ENCODE results near the gene MALSU1. TPM values are rescaled to one million over a fixed set of nuclear protein-coding genes. Genes with fewer than 3 reads are reported as not detected.

Gene MALSU1
- total and polyA plus RNA-seq, 4 donors = 30.3 to 84.6 (median 40.5) TPM

DNA sequence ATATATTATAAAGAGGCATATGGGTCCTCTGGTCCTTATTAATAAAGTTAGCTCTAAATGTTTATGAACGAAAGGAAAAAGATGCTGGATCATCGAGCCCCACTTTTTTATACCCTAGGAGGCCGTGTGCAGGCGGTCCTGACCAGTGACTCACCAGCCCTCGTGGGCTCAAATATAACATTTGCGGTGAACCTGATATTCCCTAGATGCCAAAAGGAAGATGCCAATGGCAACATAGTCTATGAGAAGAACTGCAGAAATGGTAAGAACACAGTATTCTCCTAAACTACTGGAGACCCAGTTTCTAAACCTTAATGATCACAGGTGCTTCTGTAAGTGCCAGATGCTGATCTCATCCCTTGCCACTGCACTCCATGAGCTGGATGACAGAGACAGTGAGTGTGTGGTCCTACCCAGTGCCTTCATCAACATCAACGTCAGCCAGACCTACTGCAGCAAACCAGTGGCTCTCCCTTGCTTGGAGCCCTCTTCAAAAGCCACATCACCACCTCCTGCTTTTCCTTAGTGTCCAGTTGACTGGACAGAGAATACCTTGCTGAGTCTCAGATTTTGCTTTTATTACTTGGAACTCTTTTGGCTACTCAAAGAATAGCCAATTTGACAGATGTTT is 45.0 kb upstream of the MALSU1 start:
- 86% methylated on average over 7 of the region's 7 CpGs for WGBS
- Histone ChIP-seq H3K4me3 (ENCODE audit: low read depth in 1 of 3, low read length in 3 of 3) (no peak overlapping the region), H3K9ac (ENCODE audit: low read depth in 1 of 2, low read length in 2 of 2) (no peak overlapping the region), H3K4me1 (ENCODE audit: control insufficient read depth in 4 of 4, insufficient read depth in 4 of 4, low read length in 3 of 4) (no peaks in the 10 kb centered on the region), H3K27me3 (ENCODE audit: control insufficient read depth in 4 of 4, insufficient read depth in 4 of 4, low read length in 3 of 4) (no peaks in the 10 kb centered on the region), H3K36me3 (ENCODE audit: control insufficient read depth in 4 of 4, insufficient read depth in 3 of 4, low read depth in 1 of 4, low read length in 3 of 4) (no peaks in the 10 kb centered on the region), H3K27ac (ENCODE audit: low read depth in 1 of 2, low read length in 2 of 2) (no peak overlapping the region), H3K9me3 (ENCODE audit: control insufficient read depth in 4 of 4, low read length in 3 of 4) (peaks cover 0 to 5% (median 1%) of the 10 kb centered on the region in 4 donors)
- no peak for DNase-seq (ENCODE audit: low spot score)
- TF ChIP-seq, protein P1, sequence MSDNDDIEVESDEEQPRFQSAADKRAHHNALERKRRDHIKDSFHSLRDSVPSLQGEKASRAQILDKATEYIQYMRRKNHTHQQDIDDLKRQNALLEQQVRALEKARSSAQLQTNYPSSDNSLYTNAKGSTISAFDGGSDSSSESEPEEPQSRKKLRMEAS (IDR thresholded peaks at IDR 0.05) = no peak
- no peak for TF ChIP-seq SP1 (IDR thresholded peaks at IDR 0.05)
- no peak for TF ChIP-seq FOXA2 (IDR thresholded peaks at IDR 0.05)
- TF ChIP-seq NR2F2 (IDR thresholded peaks at IDR 0.05) = no peak
- TF ChIP-seq, protein P2, sequence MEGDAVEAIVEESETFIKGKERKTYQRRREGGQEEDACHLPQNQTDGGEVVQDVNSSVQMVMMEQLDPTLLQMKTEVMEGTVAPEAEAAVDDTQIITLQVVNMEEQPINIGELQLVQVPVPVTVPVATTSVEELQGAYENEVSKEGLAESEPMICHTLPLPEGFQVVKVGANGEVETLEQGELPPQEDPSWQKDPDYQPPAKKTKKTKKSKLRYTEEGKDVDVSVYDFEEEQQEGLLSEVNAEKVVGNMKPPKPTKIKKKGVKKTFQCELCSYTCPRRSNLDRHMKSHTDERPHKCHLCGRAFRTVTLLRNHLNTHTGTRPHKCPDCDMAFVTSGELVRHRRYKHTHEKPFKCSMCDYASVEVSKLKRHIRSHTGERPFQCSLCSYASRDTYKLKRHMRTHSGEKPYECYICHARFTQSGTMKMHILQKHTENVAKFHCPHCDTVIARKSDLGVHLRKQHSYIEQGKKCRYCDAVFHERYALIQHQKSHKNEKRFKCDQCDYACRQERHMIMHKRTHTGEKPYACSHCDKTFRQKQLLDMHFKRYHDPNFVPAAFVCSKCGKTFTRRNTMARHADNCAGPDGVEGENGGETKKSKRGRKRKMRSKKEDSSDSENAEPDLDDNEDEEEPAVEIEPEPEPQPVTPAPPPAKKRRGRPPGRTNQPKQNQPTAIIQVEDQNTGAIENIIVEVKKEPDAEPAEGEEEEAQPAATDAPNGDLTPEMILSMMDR (IDR thresholded peaks at IDR 0.05; ENCODE audit: low read depth, low read length, missing input control) = no peak
- no peak for TF ChIP-seq ATF3 (IDR thresholded peaks at IDR 0.05)

GRCh38 chr7:23256731-23257130 is 42.4 kb upstream of the MALSU1 start:
- H3K27ac ChIP-seq (ENCODE audit: low read depth in 1 of 2, low read length in 2 of 2) = no peak overlapping the region
- peaks cover 0 to 4% (median 0%) of the 10 kb centered on the region in 4 donors for H3K27me3 ChIP-seq (ENCODE audit: control insufficient read depth in 4 of 4, insufficient read depth in 4 of 4, low read length in 3 of 4)
- no peaks in the 10 kb centered on the region for H3K36me3 ChIP-seq (ENCODE audit: control insufficient read depth in 4 of 4, insufficient read depth in 3 of 4, low read depth in 1 of 4, low read length in 3 of 4)
- no peaks in the 10 kb centered on the region for H3K9me3 ChIP-seq (ENCODE audit: control insufficient read depth in 4 of 4, low read length in 3 of 4)
- DNase-seq (ENCODE audit: low spot score) = no peak
- TF ChIP-seq NR2F2 (IDR thresholded peaks at IDR 0.05) = no peak
- TF ChIP-seq ATF3 (IDR thresholded peaks at IDR 0.05) = no peak
- no peak for TF ChIP-seq EGR1 (IDR thresholded peaks at IDR 0.05; ENCODE audit: low read depth in 2 of 2)
- H3K9ac ChIP-seq (ENCODE audit: low read depth in 1 of 2, low read length in 2 of 2) = no peak overlapping the region
- WGBS = 76% methylated on average over 7 of the region's 7 CpGs
- no peaks in the 10 kb centered on the region for H3K4me1 ChIP-seq (ENCODE audit: control insufficient read depth in 4 of 4, insufficient read depth in 4 of 4, low read length in 3 of 4)
- H3K4me3 ChIP-seq (ENCODE audit: low read depth in 1 of 3, low read length in 3 of 3) = no peak overlapping the region

DNA sequence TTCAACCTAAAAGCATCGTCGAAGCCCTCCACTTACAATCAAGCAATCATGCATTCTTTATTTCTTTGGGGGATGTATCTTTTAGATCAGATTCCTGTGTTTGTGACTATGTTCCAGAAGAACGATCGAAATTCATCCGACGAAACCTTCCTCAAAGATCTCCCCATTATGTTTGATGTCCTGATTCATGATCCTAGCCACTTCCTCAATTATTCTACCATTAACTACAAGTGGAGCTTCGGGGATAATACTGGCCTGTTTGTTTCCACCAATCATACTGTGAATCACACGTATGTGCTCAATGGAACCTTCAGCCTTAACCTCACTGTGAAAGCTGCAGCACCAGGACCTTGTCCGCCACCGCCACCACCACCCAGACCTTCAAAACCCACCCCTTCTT is 38.8 kb upstream of the MALSU1 start:
- Histone ChIP-seq H3K27ac (ENCODE audit: low read depth in 1 of 2, low read length in 2 of 2) (no peak overlapping the region), H3K36me3 (ENCODE audit: control insufficient read depth in 4 of 4, insufficient read depth in 3 of 4, low read depth in 1 of 4, low read length in 3 of 4) (no peaks in the 10 kb centered on the region), H3K27me3 (ENCODE audit: control insufficient read depth in 4 of 4, insufficient read depth in 4 of 4, low read length in 3 of 4) (peaks cover 0 to 4% (median 0%) of the 10 kb centered on the region in 4 donors), H3K9me3 (ENCODE audit: control insufficient read depth in 4 of 4, low read length in 3 of 4) (no peaks in the 10 kb centered on the region), H3K4me1 (ENCODE audit: control insufficient read depth in 4 of 4, insufficient read depth in 4 of 4, low read length in 3 of 4) (no peaks in the 10 kb centered on the region), H3K4me3 (ENCODE audit: low read depth in 1 of 3, low read length in 3 of 3) (no peak overlapping the region), H3K9ac (ENCODE audit: low read depth in 1 of 2, low read length in 2 of 2) (no peak overlapping the region)
- WGBS = 83% methylated on average over 10 of the region's 10 CpGs
- no peak for DNase-seq (ENCODE audit: low spot score)
- TF ChIP-seq, protein P1 (IDR thresholded peaks at IDR 0.05) = no peak
- TF ChIP-seq ATF3 (IDR thresholded peaks at IDR 0.05) (no peak), SP1 (IDR thresholded peaks at IDR 0.05) (no peak), FOXA2 (IDR thresholded peaks at IDR 0.05) (no peak), EGR1 (IDR thresholded peaks at IDR 0.05; ENCODE audit: low read depth in 2 of 2) (no peak), FOXA1 (IDR thresholded peaks at IDR 0.05) (no peak)

Measured in liver (tissue), 9 donors.